Fibroblast of the aortic adventitia (primary cell): ENCODE data around the gene CREG1. TPM values are rescaled to one million over a fixed set of nuclear protein-coding genes. Genes with fewer than 3 reads are reported as not detected.

Source experiments
- DNase-seq: peaks from one replicate; pipeline ENCODE4 v3.0.0-alpha.2; 2010; ENCODE audit warnings: low read depth
- H3K4me3 ChIP-seq: 2 replicates; pipeline ENCODE4 v1.5.1; 2011; ENCODE audit warnings: low read depth, mild to moderate bottlenecking, control low read depth, low read length, moderate library complexity
- total RNA-seq: library from RNA; depleted of rRNA; stranded (reverse); fragments of >200 nt; gene quantifications from 2 replicates; pipeline ENCODE4 v1.2.3, GENCODE V29; 2012; ENCODE audit warnings: low replicate concordance
- TF ChIP-seq, protein P1 (sequence below): IDR thresholded peaks from 2 replicates; pipeline ENCODE4 v1.5.1; 2011; ENCODE audit warnings: mild to moderate bottlenecking, low read length, control low read depth, inconsistent platforms; ENCODE audit not compliant: insufficient read depth

The CREG1 gene
- total RNA-seq, 1 donor = 91.4 TPM

DNA sequence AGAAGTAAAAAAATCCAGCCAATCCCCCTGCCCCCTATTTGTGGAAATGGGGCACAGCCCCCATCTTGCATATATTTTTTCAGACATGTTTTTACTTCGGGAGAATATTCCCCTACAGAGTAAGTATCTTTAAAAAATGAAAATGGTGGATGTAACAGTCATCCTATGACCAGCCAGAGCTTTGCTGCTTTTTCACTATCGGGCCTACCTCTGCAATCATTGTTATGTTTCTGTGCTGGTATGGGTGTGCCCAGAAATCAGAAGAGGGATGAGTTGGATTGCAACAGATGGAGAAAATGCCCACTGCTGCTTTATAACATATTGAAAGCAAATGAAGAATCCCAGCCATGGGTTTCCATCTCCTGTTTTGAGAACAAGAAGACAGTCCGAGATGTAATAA, 38.1 kb downstream of the CREG1 start:
- TF ChIP-seq, protein P1, sequence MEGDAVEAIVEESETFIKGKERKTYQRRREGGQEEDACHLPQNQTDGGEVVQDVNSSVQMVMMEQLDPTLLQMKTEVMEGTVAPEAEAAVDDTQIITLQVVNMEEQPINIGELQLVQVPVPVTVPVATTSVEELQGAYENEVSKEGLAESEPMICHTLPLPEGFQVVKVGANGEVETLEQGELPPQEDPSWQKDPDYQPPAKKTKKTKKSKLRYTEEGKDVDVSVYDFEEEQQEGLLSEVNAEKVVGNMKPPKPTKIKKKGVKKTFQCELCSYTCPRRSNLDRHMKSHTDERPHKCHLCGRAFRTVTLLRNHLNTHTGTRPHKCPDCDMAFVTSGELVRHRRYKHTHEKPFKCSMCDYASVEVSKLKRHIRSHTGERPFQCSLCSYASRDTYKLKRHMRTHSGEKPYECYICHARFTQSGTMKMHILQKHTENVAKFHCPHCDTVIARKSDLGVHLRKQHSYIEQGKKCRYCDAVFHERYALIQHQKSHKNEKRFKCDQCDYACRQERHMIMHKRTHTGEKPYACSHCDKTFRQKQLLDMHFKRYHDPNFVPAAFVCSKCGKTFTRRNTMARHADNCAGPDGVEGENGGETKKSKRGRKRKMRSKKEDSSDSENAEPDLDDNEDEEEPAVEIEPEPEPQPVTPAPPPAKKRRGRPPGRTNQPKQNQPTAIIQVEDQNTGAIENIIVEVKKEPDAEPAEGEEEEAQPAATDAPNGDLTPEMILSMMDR = no peak
- DNase-seq = no peak
- H3K4me3 ChIP-seq = no peak overlapping the region

DNA sequence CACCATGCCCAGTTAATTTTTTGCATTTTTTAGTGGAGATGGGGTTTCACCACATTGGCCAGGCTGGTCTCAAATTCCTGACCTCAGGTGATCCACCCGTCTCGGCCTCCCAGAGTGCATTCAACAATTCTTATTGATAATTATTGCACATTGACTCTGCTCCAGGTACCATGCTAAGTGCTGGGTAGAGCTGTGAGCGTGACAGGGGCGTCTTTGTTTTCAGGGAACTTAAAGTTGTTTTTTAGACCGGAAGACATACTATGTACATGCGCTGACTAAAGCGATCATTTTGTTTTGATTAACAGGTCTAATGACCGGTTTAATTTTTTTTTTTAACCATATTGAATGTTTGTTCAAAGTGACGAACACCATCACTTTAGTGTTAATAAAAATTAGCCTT, 39.3 kb downstream of the CREG1 start:
- TF ChIP-seq, protein P1 = no peak
- DNase-seq = no peak
- no peak overlapping the region for H3K4me3 ChIP-seq

DNA sequence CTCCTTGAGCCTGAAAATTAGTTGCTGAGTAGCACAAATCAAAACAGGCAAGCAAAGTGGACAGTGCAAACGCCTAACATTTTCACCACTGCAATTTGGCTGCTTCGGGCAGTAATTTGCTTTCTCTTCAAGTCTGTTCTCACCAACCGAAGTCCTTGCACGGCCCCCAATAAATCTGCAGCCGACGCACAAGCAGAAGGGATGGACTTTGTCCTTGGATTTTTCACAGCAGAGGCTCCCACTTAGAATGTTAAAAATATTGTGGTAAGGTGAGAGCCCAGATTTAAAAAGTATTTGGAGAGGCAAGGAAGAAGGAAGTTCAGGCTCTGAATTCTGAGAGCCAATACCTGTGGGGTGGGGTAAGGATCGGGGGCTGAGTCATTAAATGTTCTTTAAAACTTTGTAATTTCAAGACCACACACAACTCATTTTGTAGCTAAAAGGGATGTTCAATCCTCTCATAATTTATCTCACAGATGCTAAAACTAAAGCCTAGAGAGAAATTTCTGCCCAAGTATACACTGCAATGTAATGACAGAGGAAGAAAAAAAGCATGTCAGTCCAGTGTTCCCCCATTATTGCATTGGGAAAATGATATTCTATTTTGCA, 41.4 kb downstream of the CREG1 start:
- TF ChIP-seq, protein P1 = no peak
- no peak overlapping the region for H3K4me3 ChIP-seq
- no peak for DNase-seq

DNA sequence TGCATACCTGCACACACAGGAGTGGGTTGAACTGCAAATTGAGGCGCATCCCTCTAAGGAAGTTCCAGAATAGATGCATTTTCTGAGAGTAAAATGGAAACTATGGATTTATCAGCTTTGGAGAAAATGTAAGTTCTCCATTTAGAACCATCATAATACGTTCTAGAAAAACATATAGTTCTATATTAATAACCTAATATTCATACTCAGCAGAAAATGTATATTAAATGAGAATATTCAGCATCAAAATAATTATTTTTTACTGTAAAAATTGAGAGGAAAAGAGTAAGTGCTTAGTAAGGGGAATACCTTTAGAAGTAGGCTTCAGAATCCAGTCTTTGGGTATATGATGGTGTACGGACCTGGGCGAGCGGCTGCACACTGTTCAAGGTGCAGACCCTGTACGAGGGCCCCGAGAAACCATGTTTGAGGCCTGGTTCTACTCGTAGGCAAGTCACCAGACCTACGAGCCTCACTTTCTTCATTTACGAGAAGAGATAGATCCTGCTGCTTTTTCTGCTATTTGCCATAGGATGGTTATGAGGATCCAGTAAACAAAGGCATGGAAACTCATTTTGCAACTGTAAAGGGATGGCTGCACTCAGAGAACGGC, 42.1 kb downstream of the CREG1 start:
- TF ChIP-seq, protein P1 = no peak
- no peak for DNase-seq
- no peak overlapping the region for H3K4me3 ChIP-seq

DNA sequence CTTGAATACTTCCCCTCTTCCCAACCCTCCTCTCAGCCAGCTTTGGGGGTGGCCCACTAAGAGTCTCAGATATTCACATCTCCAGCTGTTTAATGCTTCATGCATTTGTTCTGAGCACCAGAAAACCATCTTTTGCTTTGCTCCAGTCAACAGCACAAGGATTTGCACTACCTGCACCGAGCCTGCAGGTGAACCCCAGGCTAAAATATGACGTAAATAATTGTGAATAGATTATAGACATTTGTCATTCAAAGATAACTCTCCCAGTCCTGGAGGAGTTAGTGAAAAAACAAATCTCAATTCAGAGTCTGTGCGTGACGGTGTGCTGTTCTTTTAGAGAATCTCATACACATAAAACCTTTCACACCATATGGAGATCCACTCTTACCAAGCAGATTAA, 42.7 kb downstream of the CREG1 start:
- DNase-seq = no peak
- H3K4me3 ChIP-seq = no peak overlapping the region
- TF ChIP-seq, protein P1 = no peak

DNA sequence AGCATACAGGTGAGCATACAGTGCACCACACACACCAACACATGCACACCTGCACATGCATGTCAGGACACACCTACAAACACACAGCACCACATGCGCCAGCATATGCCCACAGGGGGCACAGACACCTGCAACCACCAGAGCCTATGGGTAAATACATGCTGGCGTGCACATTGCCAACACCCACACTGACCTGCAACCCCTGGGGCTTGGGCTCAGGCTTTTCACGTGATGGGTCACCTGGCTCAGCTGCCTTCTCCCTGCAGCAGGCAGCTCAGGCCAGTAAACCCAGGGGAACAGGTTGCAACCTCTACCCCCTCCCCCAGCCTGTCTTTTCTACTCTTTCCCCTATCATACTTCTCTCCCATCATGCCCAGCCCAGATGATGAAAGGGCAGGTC, 43.3 kb downstream of the CREG1 start:
- TF ChIP-seq, protein P1 = no peak
- DNase-seq = no peak
- no peak overlapping the region for H3K4me3 ChIP-seq

DNA sequence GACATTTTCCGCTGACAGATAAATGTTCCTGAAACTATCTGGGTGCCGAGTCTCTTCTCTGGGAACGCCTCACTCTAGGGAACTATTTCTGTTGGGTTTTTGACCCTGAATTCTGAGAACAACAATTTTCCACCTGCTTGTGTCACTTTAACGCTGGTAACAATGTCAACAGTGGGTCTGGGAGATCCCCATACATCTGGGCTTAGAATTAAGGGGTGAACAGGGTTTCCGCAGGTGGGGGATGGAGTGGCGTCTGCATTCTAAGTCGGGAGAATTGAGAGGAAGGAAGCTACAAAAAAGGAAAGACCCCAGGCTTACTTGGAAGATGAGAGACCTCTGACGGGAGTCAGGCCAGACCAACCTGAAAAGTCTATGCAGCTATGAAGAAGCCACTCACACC, 44.0 kb downstream of the CREG1 start:
- no peak overlapping the region for H3K4me3 ChIP-seq
- DNase-seq = no peak
- TF ChIP-seq, protein P1 = no peak
